MM.1S (cell line): ENCODE results near the gene AMZ2.
"Not testable (repeated sequence)": the region's sequence is repeated elsewhere in the genome, so short reads cannot be mapped to it uniquely, and the experiment has no call there.

Source experiments
- EZH2 ChIP-seq: fragments of 300-600 bp; sonication (generic); optimal IDR thresholded peaks from 2 replicates; pipeline ENCODE3; 2017; ENCODE audit warnings: low read depth, mild to moderate bottlenecking, antibody characterized with exemption, low read length, mixed read lengths
- EZH2phosphoT487 ChIP-seq: fragments of 300-600 bp; sonication (generic); IDR thresholded peaks from 2 replicates; pipeline ENCODE4 v1.6.1; 2018; ENCODE audit warnings: antibody characterized with exemption, low read length
- TF ChIP-seq, protein P1 (sequence below): fragments of 300-600 bp; sonication (generic); IDR thresholded peaks from 2 replicates; pipeline ENCODE4 v1.5.1; 2016; ENCODE audit warnings: antibody characterized with exemption, low read length, mixed read lengths

DNA sequence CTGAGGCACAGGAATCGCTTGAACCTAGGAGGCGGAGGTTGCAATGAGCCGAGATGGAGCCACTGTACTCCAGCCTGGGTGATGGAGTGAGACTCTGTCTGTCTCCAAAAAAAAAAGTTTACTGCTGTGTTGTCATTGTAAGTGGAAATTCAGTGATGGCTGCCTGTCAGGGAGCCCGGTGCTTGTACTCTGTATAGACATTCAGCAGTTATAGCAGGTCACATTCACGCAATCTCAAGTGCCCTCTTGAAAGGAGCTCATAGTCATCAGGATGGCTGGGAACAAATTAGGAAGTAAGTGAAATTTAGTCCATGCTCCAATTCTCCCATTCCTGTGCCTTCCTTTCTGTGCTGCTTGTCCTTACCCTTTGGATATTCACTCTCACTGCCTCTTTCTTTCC, 32.4 kb upstream of the AMZ2 start:
- TF ChIP-seq, protein P1, sequence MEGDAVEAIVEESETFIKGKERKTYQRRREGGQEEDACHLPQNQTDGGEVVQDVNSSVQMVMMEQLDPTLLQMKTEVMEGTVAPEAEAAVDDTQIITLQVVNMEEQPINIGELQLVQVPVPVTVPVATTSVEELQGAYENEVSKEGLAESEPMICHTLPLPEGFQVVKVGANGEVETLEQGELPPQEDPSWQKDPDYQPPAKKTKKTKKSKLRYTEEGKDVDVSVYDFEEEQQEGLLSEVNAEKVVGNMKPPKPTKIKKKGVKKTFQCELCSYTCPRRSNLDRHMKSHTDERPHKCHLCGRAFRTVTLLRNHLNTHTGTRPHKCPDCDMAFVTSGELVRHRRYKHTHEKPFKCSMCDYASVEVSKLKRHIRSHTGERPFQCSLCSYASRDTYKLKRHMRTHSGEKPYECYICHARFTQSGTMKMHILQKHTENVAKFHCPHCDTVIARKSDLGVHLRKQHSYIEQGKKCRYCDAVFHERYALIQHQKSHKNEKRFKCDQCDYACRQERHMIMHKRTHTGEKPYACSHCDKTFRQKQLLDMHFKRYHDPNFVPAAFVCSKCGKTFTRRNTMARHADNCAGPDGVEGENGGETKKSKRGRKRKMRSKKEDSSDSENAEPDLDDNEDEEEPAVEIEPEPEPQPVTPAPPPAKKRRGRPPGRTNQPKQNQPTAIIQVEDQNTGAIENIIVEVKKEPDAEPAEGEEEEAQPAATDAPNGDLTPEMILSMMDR, result not testable (repeated sequence)
- not testable (repeated sequence) for TF ChIP-seq EZH2, EZH2phosphoT487
